Gastrocnemius medialis (tissue), 4 donors: ENCODE measurements around the gene PLK5. TPM values are rescaled to one million over a fixed set of nuclear protein-coding genes. Genes with fewer than 3 reads are reported as not detected.
A peak's percentile ranks its signal among the peaks of the same experiment; 100 is the strongest.

Experiments used
- ATAC-seq, 2 donors: fragments of 150-250 bp; one replicate each; pipeline ENCODE4 v1.9.1; 2016
- DNase-seq, 2 donors: peaks; one replicate each; pipeline ENCODE4 v3.0.0-alpha.2; 2019
- H3K27ac ChIP-seq, 4 donors: fragments of 200-600 bp; sonication (generic); 1 replicate in 1 of 4; 2 replicates in 3 of 4; pipeline ENCODE4 v1.5.1; 2016 to 2018; ENCODE audit warnings: mild to moderate bottlenecking in 2 of 4, moderate library complexity in 1 of 4
- H3K27me3 ChIP-seq, 3 donors: fragments of 200-600 bp; sonication (generic) in 2 of 3; 1 replicate in 1 of 3; 2 replicates in 2 of 3; pipeline versions ENCODE4 v1.5.1 to v1.6.0; 2016 to 2019; ENCODE audit warnings: mild to moderate bottlenecking in 1 of 3, moderate library complexity in 1 of 3
- H3K36me3 ChIP-seq, 2 donors: fragments of 200-600 bp; sonication (generic) in 1 of 2; one replicate each; pipeline ENCODE4 v1.5.1; 2017 to 2018
- H3K4me1 ChIP-seq, 2 donors: fragments of 200-600 bp; sonication (generic) in 1 of 2; one replicate each; pipeline ENCODE4 v1.5.1; 2016 to 2017; ENCODE audit warnings: mild to moderate bottlenecking in 2 of 2
- H3K4me3 ChIP-seq, 4 donors: fragments of 200-600 bp; sonication (generic) in 3 of 4; 1 replicate in 1 of 4; 2 replicates in 3 of 4; pipeline ENCODE4 v1.5.1; 2016 to 2019; ENCODE audit warnings: mild to moderate bottlenecking in 2 of 4
- H3K9me3 ChIP-seq, 3 donors: fragments of 200-600 bp; sonication (generic) in 2 of 3; 1 replicate in 1 of 3; 2 replicates in 2 of 3; pipeline ENCODE4 v1.5.1; 2016 to 2019
- CTCF ChIP-seq, 5 experiments: fragments of 450-650 bp in 3 of 5; fragments of 200-600 bp in 2 of 5; sonication (generic) in 2 of 5; IDR thresholded peaks in 4 of 5; conservative IDR thresholded peaks in 1 of 5; 1 replicate in 4 of 5; 2 replicates in 1 of 5; pipeline ENCODE4 v1.5.1; 2016 to 2019; ENCODE audit warnings: antibody characterized with exemption in 5 of 5, mild to moderate bottlenecking in 3 of 5, moderate library complexity in 3 of 5
- POLR2A ChIP-seq, 2 donors: fragments of 450-650 bp; IDR thresholded peaks; one replicate each; pipeline ENCODE4 v1.6.1; 2017; ENCODE audit warnings: antibody characterized with exemption in 2 of 2, mild to moderate bottlenecking in 2 of 2, moderate library complexity in 2 of 2
- in situ Hi-C, 4 donors: fragments of 200-750 bp; cut with MboI; loops; one replicate each; pipeline versions ENCODE4 v1.15.0 to v1.8.0; 2017; ENCODE audit warnings: low sequenced_read_pairs in 4 of 4
- intact Hi-C: fragments of 100-400 bp; cut with DNase I; formaldehyde crosslinking; loops from one replicate; pipeline ENCODE4 v1.15.1; 2023; ENCODE audit warnings: low total_unique reads
- total RNA-seq, 4 donors: library from RNA; depleted of rRNA; stranded (reverse); fragments of >200 nt; gene quantifications; one replicate each; pipeline versions ENCODE4 v1.1.0 to v1.2.3, GENCODE V29; 2016

Gene PLK5
- total RNA-seq, 4 donors from 2014 or later = not detected

- TF ChIP-seq POLR2A (IDR thresholded peaks at IDR 0.05) = no peak
- peak overlapping the region; percentile 10 to 62 (median 32) for H3K27ac ChIP-seq
- peak in 1 of 2 donors; percentile 8 for ATAC-seq
- peaks cover 6 to 11% (median 8%) of the 10 kb centered on the region in 3 donors for H3K27me3 ChIP-seq
- peaks cover 4 to 7% of the 10 kb centered on the region in 2 donors for H3K4me1 ChIP-seq
- in situ Hi-C loops = no loop called here
- H3K36me3 ChIP-seq = no peaks in the 10 kb centered on the region
- no peaks in the 10 kb centered on the region for H3K9me3 ChIP-seq
- intact Hi-C loops = loop anchor here (5.0 kb wide), 1 partner anchor 40 kb away; the partner anchor contains the start of gene UQCR11
- H3K4me3 ChIP-seq = peak overlapping the region; percentile 45 to 53 (median 51)
- DNase-seq = no peak
Measured at GRCh38 chr19:1567116-1567847, 43.4 kb downstream of the PLK5 start.

GRCh38 chr19:1567848-1568227, 44.0 kb downstream of the PLK5 start:
- no peaks in the 10 kb centered on the region for H3K9me3 ChIP-seq
- intact Hi-C loops = loop anchor here (1.0 to 5.0 kb wide), 2 partner anchors 39 to 85 kb away; partner anchors contain the start of gene UQCR11
- H3K36me3 ChIP-seq = no peaks in the 10 kb centered on the region
- no peak for TF ChIP-seq POLR2A (IDR thresholded peaks at IDR 0.05)
- TF ChIP-seq CTCF (IDR thresholded peaks at IDR 0.05 in 4 of 5, conservative IDR thresholded peaks at IDR 0.05 in 1 of 5) = no peak
- H3K4me1 ChIP-seq = peaks cover 4 to 7% of the 10 kb centered on the region in 2 donors
- peaks cover 6 to 11% (median 8%) of the 10 kb centered on the region in 3 donors for H3K27me3 ChIP-seq
- DNase-seq (no peak), ATAC-seq (no peak)
- H3K27ac ChIP-seq = no peak overlapping the region
- in situ Hi-C loops = no loop called here
- no peak overlapping the region for H3K4me3 ChIP-seq

GRCh38 chr19:1568320-1569019, 44.6 kb downstream of the PLK5 start, which contains the start of gene MEX3D:
MEX3D (minus strand) TSS chr19:1568325; CDS start chr19:1568058, 267 bp downstream.
- intact Hi-C loops (loop anchor here (1.0 to 5.0 kb wide), 2 partner anchors 39 to 85 kb away; partner anchors contain the start of gene UQCR11), in situ Hi-C loops (no loop called here)
- DNase-seq (peak; percentile 37 to 62), ATAC-seq (peak; percentile 79 to 90)
- Histone ChIP-seq H3K4me3 (peak within 1 kb of the TSS; percentile 37 to 53 (median 51)), H3K9me3 (no peaks in the 10 kb centered on the region), H3K27me3 (peaks cover 6 to 11% (median 8%) of the 10 kb centered on the region in 3 donors), H3K27ac (peak within 1 kb of the TSS in 3 of 4 donors; percentile 13 to 62 (median 52)), H3K36me3 (no peaks in the 10 kb centered on the region), H3K4me1 (peaks cover 4 to 7% of the 10 kb centered on the region in 2 donors)
- no peak for TF ChIP-seq POLR2A (IDR thresholded peaks at IDR 0.05)
- no peak for TF ChIP-seq CTCF (IDR thresholded peaks at IDR 0.05 in 4 of 5, conservative IDR thresholded peaks at IDR 0.05 in 1 of 5)

- no peak overlapping the region for H3K4me3 ChIP-seq
- H3K27me3 ChIP-seq = peaks cover 6 to 11% (median 8%) of the 10 kb centered on the region in 3 donors
- in situ Hi-C loops (no loop called here), intact Hi-C loops (loop anchor here (5.0 kb wide), 1 partner anchor 37 kb away; the partner anchor contains the start of gene UQCR11)
- no peak for DNase-seq
- no peaks in the 10 kb centered on the region for H3K36me3 ChIP-seq
- H3K4me1 ChIP-seq = peaks cover 4 to 7% of the 10 kb centered on the region in 2 donors
- no peak overlapping the region for H3K27ac ChIP-seq
- H3K9me3 ChIP-seq = no peaks in the 10 kb centered on the region
- no peak for ATAC-seq
- TF ChIP-seq POLR2A (IDR thresholded peaks at IDR 0.05) = no peak
- TF ChIP-seq CTCF (IDR thresholded peaks at IDR 0.05 in 4 of 5, conservative IDR thresholded peaks at IDR 0.05 in 1 of 5) = no peak
Measured at GRCh38 chr19:1569997-1570396, 46.1 kb downstream of the PLK5 start.

GRCh38 chr19:1570836-1571235, 47.0 kb downstream of the PLK5 start:
- intact Hi-C loops = no loop called here
- in situ Hi-C loops = no loop called here
- DNase-seq (no peak), ATAC-seq (no peak)
- Histone ChIP-seq H3K27ac (no peak overlapping the region), H3K36me3 (no peaks in the 10 kb centered on the region), H3K4me1 (peaks cover 4 to 7% of the 10 kb centered on the region in 2 donors), H3K27me3 (peaks cover 6 to 8% (median 8%) of the 10 kb centered on the region in 3 donors), H3K4me3 (no peak overlapping the region), H3K9me3 (no peaks in the 10 kb centered on the region)
- no peak for TF ChIP-seq POLR2A (IDR thresholded peaks at IDR 0.05)
